ENCODE data around the gene BLM.
"Not testable (repeated sequence)": the region's sequence is repeated elsewhere in the genome, so short reads cannot be mapped to it uniquely, and the experiment has no call there.

BLM gene

DNA sequence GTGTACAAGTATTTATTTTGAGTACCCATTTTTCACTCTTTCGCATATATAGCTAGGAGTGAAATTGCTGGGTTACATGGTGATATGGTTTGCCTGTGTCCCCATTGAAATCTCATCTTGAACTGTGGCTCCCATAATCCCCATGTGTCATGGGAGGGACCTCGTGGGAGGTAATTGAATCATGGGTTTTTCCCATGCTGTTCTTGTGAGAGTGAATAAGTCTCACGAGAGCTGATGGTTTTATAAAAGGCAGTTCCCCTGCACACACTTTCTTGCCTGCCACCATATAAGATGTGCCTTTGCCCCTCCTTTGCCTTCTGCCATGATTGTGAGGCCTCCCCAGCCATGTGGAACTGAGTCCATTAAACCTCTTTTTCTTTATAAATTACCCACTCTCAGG is 23.4 kb downstream of the BLM start:
- DNase-seq (ENCODE audit: low spot score) = not testable (repeated sequence)

GRCh38 chr15:90742087-90742486 is 24.9 kb downstream of the BLM start:
- no peak for DNase-seq (ENCODE audit: low spot score)

DNA sequence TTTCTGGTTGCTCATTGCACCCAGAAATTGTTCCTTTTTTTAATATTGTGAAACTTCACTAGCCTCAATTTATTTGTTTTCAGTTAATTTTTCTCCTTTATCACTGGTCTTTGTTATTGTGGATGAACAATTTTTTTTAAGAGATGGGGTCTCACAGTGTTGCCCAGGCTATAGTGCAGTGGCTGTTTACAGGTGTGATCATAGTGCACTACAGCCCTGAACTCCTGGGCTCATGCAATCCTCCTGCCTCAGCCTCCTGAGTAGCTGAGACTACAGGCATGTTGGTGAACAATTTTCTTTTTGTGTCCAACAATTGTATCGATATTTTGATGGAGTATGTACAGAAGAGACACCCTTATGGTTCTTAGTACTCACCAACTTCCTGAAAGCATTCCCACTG is 26.3 kb downstream of the BLM start:
- no peak for DNase-seq (ENCODE audit: low spot score)

- DNase-seq (ENCODE audit: low spot score) = no peak
Measured at GRCh38 chr15:90744759-90745402, 27.7 kb downstream of the BLM start.

GRCh38 chr15:90749754-90750153 is 32.6 kb downstream of the BLM start:
- no peak for DNase-seq (ENCODE audit: low spot score)

DNA sequence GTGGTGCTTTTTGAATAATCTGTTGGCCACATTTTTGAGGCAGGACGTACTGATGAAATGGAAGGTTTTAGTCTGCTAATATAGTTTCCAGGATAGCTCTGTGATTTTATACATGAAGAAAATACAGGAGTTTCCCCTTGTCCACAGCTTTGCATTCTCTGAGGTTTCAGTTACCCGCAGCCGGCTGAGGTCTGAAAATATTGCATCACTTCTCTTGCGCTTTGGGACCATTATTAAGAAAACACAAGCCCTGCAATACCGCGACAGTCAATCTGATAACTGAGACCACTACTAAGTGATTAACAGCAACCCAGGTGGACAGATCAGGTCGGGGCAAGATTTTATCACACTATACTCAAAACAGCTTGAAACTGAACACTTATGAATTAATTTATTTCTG is 33.0 kb downstream of the BLM start:
- no peak for DNase-seq (ENCODE audit: low spot score)

- DNase-seq (ENCODE audit: low spot score) = no peak
Measured at GRCh38 chr15:90751300-90751825, 34.2 kb downstream of the BLM start.

GRCh38 chr15:90756916-90757315 is 39.8 kb downstream of the BLM start:
- DNase-seq (ENCODE audit: low spot score) = no peak

- DNase-seq (ENCODE audit: low spot score) = no peak
Measured at GRCh38 chr15:90757461-90757860, 40.3 kb downstream of the BLM start.

GRCh38 chr15:90760661-90761232 is 43.6 kb downstream of the BLM start:
- peak; percentile 3 for DNase-seq (ENCODE audit: low spot score)

DNA sequence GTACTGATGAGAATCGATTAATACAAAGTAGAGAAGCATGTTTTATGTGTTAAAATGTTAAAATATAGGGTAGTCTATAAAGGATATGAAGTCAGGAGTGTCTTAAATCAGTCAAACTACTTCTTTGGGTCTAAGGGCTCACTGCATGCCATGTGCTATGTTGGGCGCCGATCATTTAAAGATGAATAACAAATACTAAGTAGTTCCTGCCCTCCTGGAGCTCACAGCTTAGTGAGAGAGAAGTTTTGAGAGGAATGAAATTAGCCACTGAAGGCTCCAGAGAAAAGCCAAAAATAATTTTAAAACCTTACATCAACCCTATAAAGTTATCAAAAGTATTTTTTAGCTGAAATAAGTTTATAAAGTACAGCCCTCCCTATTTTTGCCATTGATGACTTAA is 44.5 kb downstream of the BLM start:
- no peak for DNase-seq (ENCODE audit: low spot score)

DNA sequence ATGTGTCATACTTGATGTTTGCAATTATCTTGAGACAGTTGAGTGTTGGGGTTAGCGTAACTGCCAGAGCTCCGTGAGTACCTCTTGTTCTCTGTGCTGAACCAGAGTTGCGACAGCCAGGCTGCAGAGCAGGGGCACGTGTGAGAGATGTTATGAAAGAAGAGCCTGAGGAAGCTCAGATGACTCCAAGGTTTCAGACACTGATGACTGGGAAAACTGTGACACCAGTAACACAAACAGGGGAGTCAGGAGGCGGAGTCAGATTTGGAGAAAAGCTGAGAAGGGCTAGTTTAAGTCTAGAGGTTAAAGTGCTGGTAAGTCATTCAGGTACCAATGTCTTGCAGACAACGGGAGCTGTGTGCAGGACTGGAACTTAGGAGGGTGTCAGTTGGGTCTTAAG is 45.0 kb downstream of the BLM start:
- no peak for DNase-seq (ENCODE audit: low spot score)

GRCh38 chr15:90763366-90764099 is 46.4 kb downstream of the BLM start:
- DNase-seq (ENCODE audit: low spot score) = no peak

DNA sequence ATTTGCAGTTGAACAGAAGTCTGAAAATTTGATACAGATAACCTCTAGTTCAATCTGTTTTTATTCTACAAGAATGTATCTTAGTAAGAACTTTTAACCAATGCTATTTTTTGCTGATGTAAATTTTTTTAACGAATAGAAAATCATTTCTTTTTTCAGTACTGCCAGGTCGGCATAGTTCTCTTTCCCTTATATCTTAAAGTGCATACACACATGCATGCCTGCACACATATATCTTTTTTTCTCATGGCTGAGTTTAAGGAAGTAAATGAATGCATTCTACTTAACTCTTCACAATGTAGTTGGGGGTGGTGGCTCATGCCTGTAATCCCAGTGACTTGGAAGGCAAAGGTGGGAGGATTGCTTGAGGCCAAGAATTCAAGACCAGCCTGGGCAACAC is 48.4 kb downstream of the BLM start:
- no peak for DNase-seq (ENCODE audit: low spot score)

GRCh38 chr15:90765966-90766365 is 48.8 kb downstream of the BLM start:
- DNase-seq (ENCODE audit: low spot score) = no peak

- DNase-seq (ENCODE audit: low spot score) = no peak
Measured at GRCh38 chr15:90769375-90769774, 52.2 kb downstream of the BLM start.

DNA sequence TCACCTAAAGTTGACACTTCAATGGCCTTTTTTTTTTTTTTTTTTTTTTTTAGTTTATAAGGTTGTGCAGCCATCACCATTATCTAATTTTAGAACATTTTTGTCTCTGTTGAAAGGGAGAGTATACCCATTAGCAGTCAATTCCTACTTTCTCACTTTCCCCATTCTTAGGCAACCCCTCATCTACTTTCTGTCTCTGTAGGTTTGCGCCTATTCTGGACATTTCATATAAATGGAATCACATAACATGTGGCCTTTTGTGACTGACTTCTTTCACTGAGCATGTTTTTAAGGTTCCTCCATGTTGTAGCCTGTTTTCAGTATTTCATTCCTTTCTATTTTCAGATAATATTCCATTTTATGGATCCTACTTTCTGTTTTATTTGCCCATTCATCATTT is 56.3 kb downstream of the BLM start:
- no peak for DNase-seq (ENCODE audit: low spot score)

- DNase-seq (ENCODE audit: low spot score) = no peak
Measured at GRCh38 chr15:90774731-90775514, 57.8 kb downstream of the BLM start.

GRCh38 chr15:90780916-90781315 is 63.8 kb downstream of the BLM start:
- DNase-seq (ENCODE audit: low spot score) = no peak

GRCh38 chr15:90782442-90782841 is 65.3 kb downstream of the BLM start:
- DNase-seq (ENCODE audit: low spot score) = no peak

DNA sequence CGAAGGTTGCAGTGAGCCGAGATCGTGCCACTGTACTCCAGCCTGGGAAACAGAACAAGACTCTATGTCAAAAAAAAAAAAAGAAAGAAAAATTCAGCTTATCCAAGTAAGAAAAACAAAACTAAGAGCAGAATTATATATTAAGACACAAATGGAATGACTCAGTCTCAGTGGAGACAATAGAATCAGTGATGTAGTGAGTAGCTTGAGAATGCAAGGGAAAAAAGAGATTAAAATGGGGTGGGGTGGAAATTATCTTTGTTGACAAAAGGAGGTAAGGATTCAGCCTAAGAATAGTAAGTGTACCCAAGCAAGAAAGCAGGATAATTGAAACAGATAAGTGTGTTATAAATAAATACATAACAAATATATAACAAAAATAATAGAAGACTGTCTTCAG is 70.7 kb downstream of the BLM start:
- DNase-seq (ENCODE audit: low spot score) = no peak

DNA sequence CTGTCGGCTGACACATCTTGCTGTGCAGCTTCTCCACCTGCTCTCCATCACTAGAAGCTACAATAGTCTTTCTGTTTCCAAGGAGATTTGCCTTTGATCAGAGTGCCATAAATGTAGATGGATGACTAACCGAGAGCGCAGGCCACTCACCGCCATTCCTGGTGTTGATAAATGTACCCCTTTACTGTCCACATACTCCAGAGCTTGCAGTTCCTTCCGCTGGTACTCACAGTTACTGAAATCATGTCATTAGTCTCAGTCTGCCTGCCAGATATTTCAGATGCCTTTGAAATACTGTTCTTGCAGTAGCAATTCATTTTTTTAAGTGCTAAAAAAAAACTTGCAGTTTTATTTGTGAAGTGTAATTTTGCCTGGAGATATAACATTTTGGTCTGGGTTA is 72.3 kb downstream of the BLM start:
- peak; percentile 26 for DNase-seq (ENCODE audit: low spot score)

DNA sequence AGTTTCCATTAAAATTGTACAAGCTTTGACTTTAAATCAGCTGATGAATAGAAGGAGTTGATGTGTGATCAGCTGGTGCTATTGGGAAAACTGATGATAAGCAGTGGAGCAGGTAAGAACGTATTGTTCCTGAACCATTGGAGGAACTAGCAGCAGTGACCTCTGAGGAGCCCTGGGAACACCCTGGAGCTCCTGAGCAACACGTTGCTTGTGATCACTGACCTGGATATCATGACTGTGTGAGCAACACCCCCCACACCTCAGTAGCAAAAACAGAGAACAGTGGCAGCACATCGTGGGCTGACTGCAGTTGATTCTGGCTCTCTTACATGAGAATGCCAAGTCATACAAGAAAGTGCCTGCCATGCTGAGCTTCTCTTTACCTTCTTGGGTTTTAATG is 72.9 kb downstream of the BLM start:
- DNase-seq (ENCODE audit: low spot score) = peak; percentile 9
